NCI-H69 (cell line): ENCODE data around the gene TERB1.

Experiments
- DNase-seq: peaks from one replicate; lab custom pipeline; 2025; lab: John Stamatoyannopoulos, UW

TERB1 gene

GRCh38 chr16:66750279-66751052, 50.9 kb downstream of the TERB1 start:
- no peak for DNase-seq

GRCh38 chr16:66746682-66747081, 54.7 kb downstream of the TERB1 start:
- DNase-seq, result no peak

GRCh38 chr16:66746048-66746447, 55.3 kb downstream of the TERB1 start:
- DNase-seq, result no peak

GRCh38 chr16:66741950-66742808, 59.2 kb downstream of the TERB1 start:
- DNase-seq, result no peak

- DNase-seq, result peak; percentile 62
These were observed 60.0 kb downstream of the TERB1 start for GRCh38 chr16:66741169-66741900.

- peak; percentile 52 for DNase-seq
These were observed 60.9 kb downstream of the TERB1 start for GRCh38 chr16:66740533-66740932.

GRCh38 chr16:66740010-66740409, 61.4 kb downstream of the TERB1 start:
- DNase-seq, result peak; percentile 39

GRCh38 chr16:66735891-66736290, 65.5 kb downstream of the TERB1 start:
- DNase-seq, result no peak

GRCh38 chr16:66731101-66731500, 70.3 kb downstream of the TERB1 start:
- DNase-seq, result no peak

- peak; percentile 26 for DNase-seq
These were observed 72.6 kb downstream of the TERB1 start for GRCh38 chr16:66728804-66729203.

GRCh38 chr16:66728117-66728787, 73.1 kb downstream of the TERB1 start:
- DNase-seq, result peak; percentile 58

GRCh38 chr16:66720766-66721165, 80.6 kb downstream of the TERB1 start:
- peak; percentile 23 for DNase-seq

GRCh38 chr16:66719246-66719645, 82.1 kb downstream of the TERB1 start:
- DNase-seq, result no peak

- no peak for DNase-seq
These were observed 83.6 kb downstream of the TERB1 start for GRCh38 chr16:66717776-66718175.

GRCh38 chr16:66717112-66717675, 84.2 kb downstream of the TERB1 start:
- peak; percentile 49 for DNase-seq

GRCh38 chr16:66714654-66715307, 86.6 kb downstream of the TERB1 start:
- peak; percentile 95 for DNase-seq

- DNase-seq, result no peak
These were observed 87.3 kb downstream of the TERB1 start for GRCh38 chr16:66714062-66714461.

GRCh38 chr16:66713076-66713475, 88.3 kb downstream of the TERB1 start:
- peak; percentile 8 for DNase-seq

GRCh38 chr16:66712512-66712911, 88.9 kb downstream of the TERB1 start:
- no peak for DNase-seq

GRCh38 chr16:66711581-66711980, 89.8 kb downstream of the TERB1 start:
- no peak for DNase-seq

GRCh38 chr16:66706506-66706880, 94.9 kb downstream of the TERB1 start:
- peak; percentile 3 for DNase-seq
